8988T (cell line): ENCODE data around the gene RPS19BP1.

ENCODE experiments used
- DNase-seq: peaks from one replicate; pipeline ENCODE4 v3.0.0; 2011

The RPS19BP1 gene

GRCh38 chr22:39532215-39533073 lies at the start of gene RPS19BP1:
RPS19BP1 (minus strand) TSS chr22:39532748; CDS start chr22:39532738, 10 bp downstream.
- peak; percentile 81 for DNase-seq

GRCh38 chr22:39581303-39581702 lies 48.8 kb upstream of the RPS19BP1 start:
- no peak for DNase-seq

GRCh38 chr22:39580795-39581194 lies 48.2 kb upstream of the RPS19BP1 start:
- no peak for DNase-seq

- DNase-seq = no peak
These were observed 47.5 kb upstream of the RPS19BP1 start for GRCh38 chr22:39580006-39580441.

- DNase-seq = no peak
These were observed 45.4 kb upstream of the RPS19BP1 start for GRCh38 chr22:39577900-39578299.

- no peak for DNase-seq
These were observed 44.8 kb upstream of the RPS19BP1 start for GRCh38 chr22:39577366-39577765.

GRCh38 chr22:39576027-39576426 lies 43.5 kb upstream of the RPS19BP1 start:
- no peak for DNase-seq

- no peak for DNase-seq
These were observed 42.9 kb upstream of the RPS19BP1 start for GRCh38 chr22:39575552-39575825.

GRCh38 chr22:39574779-39575551 lies 42.4 kb upstream of the RPS19BP1 start:
- DNase-seq = peak; percentile 91

- DNase-seq = no peak
These were observed 39.0 kb upstream of the RPS19BP1 start for GRCh38 chr22:39571538-39571937.

- DNase-seq = no peak
These were observed 38.1 kb upstream of the RPS19BP1 start, which contains the start of gene CACNA1I for GRCh38 chr22:39570665-39571064. CACNA1I (plus strand) TSS chr22:39570753; CDS start chr22:39570753, 0 bp downstream.

GRCh38 chr22:39570226-39570625 lies 37.7 kb upstream of the RPS19BP1 start:
- no peak for DNase-seq

- DNase-seq = no peak
These were observed 36.5 kb upstream of the RPS19BP1 start for GRCh38 chr22:39569066-39569465.

GRCh38 chr22:39568278-39568981 lies 35.9 kb upstream of the RPS19BP1 start:
- DNase-seq = no peak

- DNase-seq = no peak
These were observed 34.8 kb upstream of the RPS19BP1 start for GRCh38 chr22:39567135-39567946.

- no peak for DNase-seq
These were observed 32.9 kb upstream of the RPS19BP1 start for GRCh38 chr22:39565414-39565944.

- DNase-seq = no peak
These were observed 31.3 kb upstream of the RPS19BP1 start for GRCh38 chr22:39563571-39564428.

GRCh38 chr22:39562839-39563489 lies 30.4 kb upstream of the RPS19BP1 start:
- no peak for DNase-seq

GRCh38 chr22:39560127-39560526 lies 27.6 kb upstream of the RPS19BP1 start:
- DNase-seq = no peak

- DNase-seq = peak; percentile 58
These were observed 27.0 kb upstream of the RPS19BP1 start for GRCh38 chr22:39559456-39560105.
